ENCODE data around the gene PEMT. TPM values are rescaled to one million over a fixed set of nuclear protein-coding genes. Genes with fewer than 3 reads are reported as not detected.

Gene PEMT
- total RNA-seq, 1 experiment from 2014 or later = 178 TPM

- Histone ChIP-seq H3F3A (ENCODE audit: low read length, unreplicated experiment) (no peaks in the 10 kb centered on the region), H3K36me3 (ENCODE audit: low read depth, low read length) (no peaks in the 10 kb centered on the region), H3K9me3 (ENCODE audit: low read length) (no peaks in the 10 kb centered on the region), H3K9ac (ENCODE audit: low read length) (no peak overlapping the region), H3K27ac (ENCODE audit: low read length) (no peak overlapping the region), H4K20me1 (ENCODE audit: low read length) (no peaks in the 10 kb centered on the region), H3K27me3 (ENCODE audit: low read length) (no peaks in the 10 kb centered on the region), H3K4me2 (ENCODE audit: low read length) (no peak overlapping the region), H2AFZ (ENCODE audit: low read length) (no peak overlapping the region), H3K4me1 (ENCODE audit: insufficient read depth, low read length) (no peaks in the 10 kb centered on the region), H3K9me2 (replicated peaks; ENCODE audit: low read length) (no peaks in the 10 kb centered on the region; the same call in 1 of the 2 replicates), H3K4me3 (ENCODE audit: low read length) (no peak overlapping the region), H3K79me2 (ENCODE audit: low read length) (no peaks in the 10 kb centered on the region)
- POLR2A ChIA-PET (ENCODE audit: unreplicated experiment) = no interaction called here
- BruUV-seq (replicated peaks) = no TSS peak
- intact Hi-C loops (cut with micrococcal nuclease) = no loop called here
- TF ChIP-seq EZH2 (IDR thresholded peaks at IDR 0.05; ENCODE audit: low read length, unreplicated experiment) = no peak
- no peak for TF ChIP-seq CTCF (conservative IDR thresholded peaks at IDR 0.05; ENCODE audit: low read depth, low read length)
- TF ChIP-seq EZH2phosphoT487 (IDR thresholded peaks at IDR 0.05; ENCODE audit: borderline replicate concordance, low read length) = no peak
- DNase-seq (no peak), ATAC-seq (no peak)
- CTCF ChIA-PET = no interaction called here
Measured at GRCh38 chr17:17603895-17604225, 12.4 kb upstream of the PEMT start.

- no peaks in the 10 kb centered on the region for H3K36me3 ChIP-seq (ENCODE audit: low read depth, low read length)
- TF ChIP-seq EZH2phosphoT487 (IDR thresholded peaks at IDR 0.05; ENCODE audit: borderline replicate concordance, low read length) = no peak
- TF ChIP-seq CTCF (conservative IDR thresholded peaks at IDR 0.05; ENCODE audit: low read depth, low read length) = no peak
- TF ChIP-seq EZH2 (IDR thresholded peaks at IDR 0.05; ENCODE audit: low read length, unreplicated experiment) = no peak
- no peak overlapping the region for H3K4me3 ChIP-seq (ENCODE audit: low read length)
- ChIA-PET CTCF (no interaction called here), POLR2A (ENCODE audit: unreplicated experiment) (no interaction called here)
- no peak overlapping the region for H3K9ac ChIP-seq (ENCODE audit: low read length)
- no peaks in the 10 kb centered on the region for H3K27me3 ChIP-seq (ENCODE audit: low read length)
- no peak overlapping the region for H3K4me2 ChIP-seq (ENCODE audit: low read length)
- no peak for ATAC-seq
- H4K20me1 ChIP-seq (ENCODE audit: low read length) = no peaks in the 10 kb centered on the region
- DNase-seq = no peak
- BruUV-seq (replicated peaks) = no TSS peak
- H3K27ac ChIP-seq (ENCODE audit: low read length) = no peak overlapping the region
- H3K79me2 ChIP-seq (ENCODE audit: low read length) = no peaks in the 10 kb centered on the region
- no peaks in the 10 kb centered on the region for H3F3A ChIP-seq (ENCODE audit: low read length, unreplicated experiment)
- no peaks in the 10 kb centered on the region; the same call in 1 of the 2 replicates for H3K9me2 ChIP-seq (replicated peaks; ENCODE audit: low read length)
- no peak overlapping the region for H2AFZ ChIP-seq (ENCODE audit: low read length)
- no peaks in the 10 kb centered on the region for H3K4me1 ChIP-seq (ENCODE audit: insufficient read depth, low read length)
- intact Hi-C loops (cut with micrococcal nuclease) = no loop called here
- no peaks in the 10 kb centered on the region for H3K9me3 ChIP-seq (ENCODE audit: low read length)
Measured at GRCh38 chr17:17603178-17603894, 11.8 kb upstream of the PEMT start.

- Histone ChIP-seq H3K27ac (ENCODE audit: low read length) (no peak overlapping the region), H3K27me3 (ENCODE audit: low read length) (no peaks in the 10 kb centered on the region), H3K9ac (ENCODE audit: low read length) (no peak overlapping the region), H2AFZ (ENCODE audit: low read length) (no peak overlapping the region), H3K9me2 (replicated peaks; ENCODE audit: low read length) (no peaks in the 10 kb centered on the region), H3F3A (ENCODE audit: low read length, unreplicated experiment) (no peaks in the 10 kb centered on the region), H3K4me1 (ENCODE audit: insufficient read depth, low read length) (no peaks in the 10 kb centered on the region), H3K4me2 (ENCODE audit: low read length) (no peak overlapping the region), H3K9me3 (ENCODE audit: low read length) (no peaks in the 10 kb centered on the region), H3K36me3 (ENCODE audit: low read depth, low read length) (no peaks in the 10 kb centered on the region), H4K20me1 (ENCODE audit: low read length) (no peaks in the 10 kb centered on the region), H3K4me3 (ENCODE audit: low read length) (no peak overlapping the region), H3K79me2 (ENCODE audit: low read length) (no peaks in the 10 kb centered on the region)
- ChIA-PET POLR2A (ENCODE audit: unreplicated experiment) (no interaction called here), CTCF (no interaction called here)
- TF ChIP-seq EZH2 (IDR thresholded peaks at IDR 0.05; ENCODE audit: low read length, unreplicated experiment) (no peak), CTCF (conservative IDR thresholded peaks at IDR 0.05; ENCODE audit: low read depth, low read length) (no peak), EZH2phosphoT487 (IDR thresholded peaks at IDR 0.05; ENCODE audit: borderline replicate concordance, low read length) (no peak)
- BruUV-seq (replicated peaks) = no TSS peak
- intact Hi-C loops (cut with micrococcal nuclease) = no loop called here
- no peak for DNase-seq
- no peak for ATAC-seq
Measured at GRCh38 chr17:17599965-17600364, 8.5 kb upstream of the PEMT start.

Measured in PC-3 (cell line).